Natural killer cell (primary cell): Measurements from ENCODE around the gene OR10A3. TPM values are rescaled to one million over a fixed set of nuclear protein-coding genes. Genes with fewer than 3 reads are reported as not detected.

Experiments
- ATAC-seq, 3 donors: fragments of 150-1000 bp in 2 of 3; fragments of 200-7000 bp in 1 of 3; cut with Tn5 transposase; 1 replicate in 1 of 3; 2 replicates in 2 of 3; pipeline ENCODE4 v1.10.0; 2021; ENCODE audit warnings: mild to moderate bottlenecking in 2 of 3, moderate library complexity in 2 of 3
- DNase-seq, 2 donors: peaks; one replicate each; pipeline versions ENCODE4 v3.0.0 to v3.0.0-alpha.2; 2013 to 2021; ENCODE audit warnings: mixed read lengths in 1 of 2
- H3K27ac ChIP-seq: one replicate; pipeline ENCODE4 v1.5.1; 2013; ENCODE audit warnings: mild to moderate bottlenecking, low read length
- H3K27me3 ChIP-seq: one replicate; pipeline ENCODE4 v1.6.1; 2013; ENCODE audit warnings: low read length; ENCODE audit not compliant: control insufficient read depth, insufficient read depth
- H3K36me3 ChIP-seq: one replicate; pipeline ENCODE4 v1.6.1; 2013; ENCODE audit warnings: low read length; ENCODE audit not compliant: control insufficient read depth, insufficient read depth
- H3K4me1 ChIP-seq: one replicate; pipeline ENCODE4 v1.6.1; 2013; ENCODE audit warnings: low read length; ENCODE audit not compliant: control insufficient read depth, insufficient read depth
- H3K4me3 ChIP-seq: one replicate; pipeline ENCODE4 v1.5.1; 2013; ENCODE audit warnings: low read length
- H3K9me3 ChIP-seq: one replicate; pipeline ENCODE4 v1.6.1; 2013; ENCODE audit warnings: low read length; ENCODE audit not compliant: control insufficient read depth, insufficient read depth
- H3K27ac Mint-ChIP-seq, 2 donors: one replicate each; pipeline ENCODE4 v1.8.0; 2022; ENCODE audit warnings: mild to moderate bottlenecking in 2 of 2, mixed read lengths in 2 of 2, moderate library complexity in 1 of 2
- H3K27me3 Mint-ChIP-seq, 2 donors: one replicate each; pipeline ENCODE4 v1.8.0; 2022; ENCODE audit warnings: low read depth in 2 of 2, mixed read lengths in 2 of 2
- H3K36me3 Mint-ChIP-seq: one replicate; pipeline ENCODE4 v1.8.0; 2022; ENCODE audit warnings: mixed read lengths
- H3K4me1 Mint-ChIP-seq, 2 donors: one replicate each; pipeline ENCODE4 v1.8.0; 2022; ENCODE audit warnings: mixed read lengths in 2 of 2
- H3K4me3 Mint-ChIP-seq: one replicate; pipeline ENCODE4 v1.8.0; 2022; ENCODE audit warnings: mild to moderate bottlenecking, moderate library complexity, mixed read lengths
- H3K9me3 Mint-ChIP-seq, 2 donors: one replicate each; pipeline ENCODE4 v1.8.0; 2022; ENCODE audit warnings: mixed read lengths in 2 of 2
- CTCF ChIP-seq: fragments of 200-600 bp; IDR thresholded peaks from one replicate; pipeline ENCODE4 v1.8.0; 2022; ENCODE audit warnings: antibody characterized with exemption
- WGBS: methylation state at CpG from one replicate; pipeline ENCODE4 v1.1.7; 2013; ENCODE audit warnings: missing lambda C conversion rate; ENCODE audit not compliant: insufficient coverage; 5-methylcytosine and 5-hydroxymethylcytosine counted together
- intact Hi-C: fragments of 100-400 bp; cut with micrococcal nuclease; formaldehyde crosslinking; loops from one replicate; pipeline ENCODE4 v1.14.2; 2022
- total RNA-seq, 4 donors: library from RNA; stranded (reverse); fragments of 120-200 nt in 1 of 4; gene quantifications; one replicate each; pipeline versions ENCODE4 v1.2.3 to v1.2.4, GENCODE V29; 2013 to 2022

OR10A3 gene
- total RNA-seq, 3 donors from 2014 or later (not counting 1 experiment from before 2014, with no cell fraction given) = not detected

GRCh38 chr11:7964873-7965272, 23.4 kb upstream of the OR10A3 start:
- no peaks in the 10 kb centered on the region for H3K36me3 Mint-ChIP-seq
- no peaks in the 10 kb centered on the region for H3K4me1 ChIP-seq
- no peaks in the 10 kb centered on the region for H3K9me3 ChIP-seq
- no peaks in the 10 kb centered on the region for H3K9me3 Mint-ChIP-seq
- DNase-seq (no peak), ATAC-seq (no peak)
- H3K4me3 ChIP-seq = no peak overlapping the region
- H3K27ac Mint-ChIP-seq = no peak overlapping the region
- H3K27me3 Mint-ChIP-seq = peaks cover 18 to 38% of the 10 kb centered on the region in 2 donors
- no peaks in the 10 kb centered on the region for H3K36me3 ChIP-seq
- no peak overlapping the region for H3K4me3 Mint-ChIP-seq
- no peak overlapping the region for H3K27ac ChIP-seq
- H3K27me3 ChIP-seq = no peaks in the 10 kb centered on the region
- intact Hi-C loops = no loop called here
- TF ChIP-seq CTCF = no peak
- H3K4me1 Mint-ChIP-seq = no peaks in the 10 kb centered on the region

- H3K4me3 ChIP-seq = no peak overlapping the region
- H3K4me1 ChIP-seq = no peaks in the 10 kb centered on the region
- WGBS = 58% methylated on average over 3 of the region's 3 CpGs
- Mint-ChIP-seq H3K27ac (no peak overlapping the region), H3K27me3 (peaks cover 20 to 44% of the 10 kb centered on the region in 2 donors), H3K9me3 (no peaks in the 10 kb centered on the region), H3K4me3 (no peak overlapping the region), H3K36me3 (no peaks in the 10 kb centered on the region), H3K4me1 (no peaks in the 10 kb centered on the region)
- ATAC-seq = no peak
- no peaks in the 10 kb centered on the region for H3K9me3 ChIP-seq
- no peaks in the 10 kb centered on the region for H3K27me3 ChIP-seq
- intact Hi-C loops = no loop called here
- no peak overlapping the region for H3K27ac ChIP-seq
- DNase-seq = no peak
- H3K36me3 ChIP-seq = no peaks in the 10 kb centered on the region
- no peak for TF ChIP-seq CTCF
These were observed 22.8 kb upstream of the OR10A3 start for GRCh38 chr11:7964261-7964660.

- Mint-ChIP-seq H3K4me1 (no peaks in the 10 kb centered on the region), H3K27ac (no peak overlapping the region), H3K27me3 (peaks cover 5 to 25% of the 10 kb centered on the region in 2 donors), H3K36me3 (no peaks in the 10 kb centered on the region), H3K4me3 (no peak overlapping the region), H3K9me3 (peaks cover 0 to 2% of the 10 kb centered on the region in 2 donors)
- Histone ChIP-seq H3K27me3 (no peaks in the 10 kb centered on the region), H3K9me3 (no peaks in the 10 kb centered on the region), H3K27ac (no peak overlapping the region), H3K4me3 (no peak overlapping the region), H3K36me3 (no peaks in the 10 kb centered on the region), H3K4me1 (no peaks in the 10 kb centered on the region)
- no peak for ATAC-seq
- DNase-seq = no peak
- intact Hi-C loops = no loop called here
- no peak for TF ChIP-seq CTCF
- 71% methylated on average over 1 of the region's 1 CpG for WGBS
These were observed 13.7 kb upstream of the OR10A3 start for GRCh38 chr11:7955191-7955590.

- Histone ChIP-seq H3K27ac (no peak overlapping the region), H3K9me3 (peaks cover under 1% of the 10 kb centered on the region), H3K4me3 (no peak overlapping the region), H3K4me1 (no peaks in the 10 kb centered on the region), H3K27me3 (no peaks in the 10 kb centered on the region), H3K36me3 (no peaks in the 10 kb centered on the region)
- DNase-seq (no peak), ATAC-seq (no peak)
- H3K27me3 Mint-ChIP-seq = peaks cover 7 to 9% of the 10 kb centered on the region in 2 donors
- H3K27ac Mint-ChIP-seq = no peak overlapping the region
- intact Hi-C loops = no loop called here
- no peaks in the 10 kb centered on the region for H3K4me1 Mint-ChIP-seq
- no peaks in the 10 kb centered on the region for H3K36me3 Mint-ChIP-seq
- WGBS = no CpG with 5 or more reads among the region's 1 CpG
- TF ChIP-seq CTCF = no peak
- no peaks in the 10 kb centered on the region for H3K9me3 Mint-ChIP-seq
- H3K4me3 Mint-ChIP-seq = no peak overlapping the region
These were observed 8.4 kb upstream of the OR10A3 start for GRCh38 chr11:7949934-7950333.
